Midbrain (tissue), 1 donor: Measurements from ENCODE around the gene HOXD9.

ENCODE experiments used
- DNase-seq: peaks from one replicate; lab custom pipeline; 2025; lab: John Stamatoyannopoulos, UW

HOXD9 gene

DNA sequence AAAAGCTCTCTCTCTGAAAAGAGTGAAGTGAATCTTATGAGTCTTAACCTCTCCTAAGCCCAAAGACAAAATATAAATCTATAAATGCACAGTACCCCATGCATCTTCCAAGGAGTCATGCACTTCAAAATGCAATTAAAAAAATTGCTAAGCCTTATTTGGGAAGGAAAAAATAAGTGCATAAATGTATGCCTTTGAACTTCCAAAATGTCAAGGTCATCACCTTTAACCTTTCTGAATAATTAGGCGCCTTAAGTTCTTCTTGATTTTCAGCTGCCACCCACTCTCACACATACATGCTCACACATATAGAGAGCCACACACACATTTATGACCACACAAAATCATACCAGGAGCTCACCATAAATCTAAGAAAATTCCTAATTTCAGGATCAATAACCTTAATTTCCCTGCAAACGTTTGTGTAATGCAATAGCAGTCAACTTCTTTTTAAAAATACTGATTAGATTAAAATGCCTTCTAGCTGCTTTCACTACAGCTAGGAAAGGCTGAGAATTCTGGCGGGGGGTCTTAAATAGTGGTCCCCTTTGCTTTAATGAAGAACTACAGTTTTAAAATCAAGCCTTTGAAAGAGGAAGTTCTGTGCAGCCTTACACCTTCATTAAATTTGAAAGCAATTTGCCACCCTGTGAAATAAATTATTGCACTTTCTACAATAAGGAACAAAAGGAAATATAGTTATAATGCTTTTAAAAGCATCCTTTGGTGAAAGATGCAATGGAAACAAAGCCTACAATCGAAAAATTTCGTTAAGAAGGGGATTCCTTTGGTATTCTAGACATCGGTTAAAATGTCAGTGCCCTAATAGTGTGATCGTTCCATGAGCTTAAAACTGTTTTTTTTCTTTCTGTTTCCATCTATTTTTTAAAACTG is 11.9 kb upstream of the HOXD9 start:
- no peak for DNase-seq

DNA sequence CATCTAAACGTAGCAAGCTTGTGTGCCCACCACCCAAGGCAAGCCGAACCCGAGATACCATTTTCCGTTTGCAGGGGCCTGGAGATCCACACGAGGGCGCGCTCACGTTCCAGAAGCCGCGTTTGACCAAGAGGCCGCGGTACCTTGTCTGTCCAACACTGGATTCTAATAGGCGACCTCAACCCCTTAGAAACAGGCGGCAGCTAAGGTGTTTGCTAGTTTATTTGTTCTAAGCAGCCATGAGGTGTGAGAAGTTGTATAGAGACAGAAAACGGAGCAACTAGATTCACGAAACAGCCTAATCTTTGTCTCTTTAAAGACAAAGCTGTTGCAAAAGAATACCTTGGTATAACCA is 11.2 kb upstream of the HOXD9 start:
- DNase-seq, result no peak

DNA sequence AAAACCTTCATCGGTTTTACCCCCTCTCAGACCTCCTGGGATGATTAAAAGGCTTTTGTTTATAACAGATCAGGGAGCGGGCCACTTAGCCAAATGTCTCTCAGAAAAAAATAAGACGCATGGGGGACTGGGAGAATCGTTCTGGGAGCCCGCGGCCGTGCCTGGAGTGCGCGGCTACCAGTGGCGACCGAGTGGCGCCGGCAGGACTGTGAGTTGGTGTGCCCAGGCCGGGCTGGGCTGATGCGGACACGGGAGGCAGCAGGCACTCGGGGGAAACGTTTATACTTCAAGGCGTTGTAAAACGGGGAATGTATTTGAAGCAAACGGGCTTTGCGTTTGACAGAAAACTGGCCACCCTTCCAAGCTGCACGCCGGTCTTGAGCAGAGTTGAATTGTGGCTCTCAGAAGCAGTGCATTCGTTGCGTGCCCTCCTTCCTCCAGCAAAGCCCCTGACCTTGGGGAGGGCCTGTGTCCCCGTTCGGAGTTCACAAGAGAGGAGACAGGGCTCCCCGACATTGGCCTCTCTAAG is 10.6 kb upstream of the HOXD9 start:
- no peak for DNase-seq

DNA sequence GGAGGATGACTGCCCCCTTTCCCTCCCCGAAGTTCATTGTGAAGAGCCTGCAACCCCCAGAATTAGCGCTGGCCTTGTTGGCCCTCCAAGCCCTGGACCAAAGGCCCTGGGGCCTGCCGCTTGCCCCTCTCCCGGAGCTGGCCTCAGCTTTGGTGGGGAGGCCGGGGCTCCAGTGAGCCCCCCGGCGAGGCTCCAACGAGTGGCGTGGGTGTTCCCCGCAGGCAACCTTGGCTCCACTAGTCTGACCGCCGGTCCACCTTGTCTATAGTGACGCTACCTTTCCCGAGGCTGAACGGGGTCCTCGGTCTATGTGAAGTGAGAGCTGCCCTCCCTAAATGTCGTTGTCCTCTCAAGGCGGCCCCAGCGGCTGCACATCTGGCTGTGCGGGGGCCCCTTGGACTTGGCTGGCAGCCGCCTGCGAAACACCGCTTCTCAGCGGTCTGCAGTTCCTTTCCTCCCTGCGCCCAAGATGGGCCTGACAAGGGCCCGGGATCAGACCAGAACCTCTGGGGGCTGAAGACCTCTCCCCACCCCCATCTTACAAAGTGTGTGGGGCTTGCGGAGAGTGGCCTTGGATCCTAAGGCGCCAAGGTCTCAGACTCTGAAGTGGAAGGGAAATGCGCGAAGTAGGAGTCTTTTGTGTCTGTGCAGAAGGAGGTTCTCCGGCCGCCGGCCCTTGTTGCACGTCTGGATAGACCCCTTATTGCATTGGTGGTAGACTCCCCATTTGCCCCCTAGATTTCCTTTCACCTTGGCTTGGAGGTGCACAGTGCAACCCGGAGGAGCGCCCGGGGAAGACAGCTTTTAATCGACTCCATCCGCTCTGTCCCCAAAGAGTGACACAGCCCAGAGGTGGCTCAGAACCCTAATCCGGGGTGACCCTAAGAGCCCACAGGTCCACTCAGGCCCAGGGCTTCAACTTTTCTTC is 9.9 kb upstream of the HOXD9 start:
- DNase-seq, result no peak

DNA sequence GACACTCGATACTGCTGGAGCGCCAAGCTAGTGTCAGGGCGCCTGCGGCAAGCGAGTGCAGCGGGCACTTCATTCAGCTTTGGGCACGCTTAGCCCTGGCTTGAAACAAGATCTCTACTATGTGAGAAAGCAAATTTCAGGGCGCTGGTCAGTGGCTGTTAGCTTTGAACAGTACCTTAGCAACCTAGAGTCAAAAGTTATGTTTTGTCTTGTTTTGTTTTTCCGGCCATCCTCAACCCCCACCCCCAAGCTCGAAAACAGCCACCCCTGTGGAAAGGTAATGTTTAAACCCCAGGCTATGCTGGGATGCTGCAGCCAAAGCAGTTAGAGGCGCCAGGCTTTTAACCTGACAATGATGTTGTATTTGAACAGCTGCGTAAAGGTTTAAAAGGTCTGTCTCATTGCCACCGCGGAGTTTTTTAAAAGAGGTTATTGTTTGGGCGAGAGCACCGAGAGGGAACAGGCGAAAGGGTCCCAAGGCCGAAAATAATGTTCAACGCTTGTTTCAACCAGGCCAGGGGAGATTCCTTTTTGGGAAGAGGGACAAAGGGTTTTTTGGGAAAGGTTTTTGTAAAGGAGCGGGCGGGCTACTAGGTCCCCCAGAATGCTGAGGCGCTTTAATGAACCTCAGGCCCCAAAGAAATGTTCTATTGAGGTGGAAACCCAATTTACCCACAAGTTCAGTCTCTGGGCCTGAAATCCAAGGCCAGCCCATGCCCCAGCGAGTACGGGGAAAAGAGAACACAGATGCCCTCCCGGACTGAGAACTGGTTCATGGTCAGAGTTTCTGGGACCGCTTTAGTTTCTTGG is 8.2 kb upstream of the HOXD9 start:
- no peak for DNase-seq

DNA sequence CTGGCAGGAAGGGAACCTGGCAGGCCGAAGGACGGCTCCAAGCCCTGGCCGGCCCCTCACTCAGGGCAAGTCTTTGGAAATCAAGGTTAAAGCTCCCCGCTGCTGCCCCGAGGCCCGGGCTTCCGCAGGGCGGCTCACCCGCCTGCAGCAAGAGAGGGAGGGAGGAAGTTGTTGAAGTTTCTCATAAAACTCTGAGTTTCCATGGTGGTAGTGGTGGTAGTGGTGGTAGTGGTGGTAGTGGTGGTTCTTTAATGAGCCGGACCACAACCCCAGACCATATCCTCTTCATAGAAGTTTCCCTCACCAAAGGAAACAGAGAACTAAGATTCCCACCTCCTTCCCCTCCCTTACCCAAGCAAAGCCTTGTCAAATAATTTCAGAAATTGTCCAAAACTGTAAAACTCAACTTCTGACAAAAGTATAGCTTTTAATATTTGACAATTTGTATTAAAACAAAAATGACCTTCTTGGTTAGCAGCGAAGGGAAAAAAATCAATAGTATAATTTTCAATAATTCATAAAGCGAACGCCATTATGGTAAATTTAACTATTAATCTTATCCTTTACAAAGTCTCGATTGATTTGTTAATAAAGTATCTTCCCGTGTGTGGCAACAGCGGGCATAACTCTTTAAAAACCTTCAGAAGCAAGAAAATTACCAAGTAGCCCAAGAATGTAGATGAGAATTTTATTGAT is 7.4 kb upstream of the HOXD9 start:
- no peak for DNase-seq

DNA sequence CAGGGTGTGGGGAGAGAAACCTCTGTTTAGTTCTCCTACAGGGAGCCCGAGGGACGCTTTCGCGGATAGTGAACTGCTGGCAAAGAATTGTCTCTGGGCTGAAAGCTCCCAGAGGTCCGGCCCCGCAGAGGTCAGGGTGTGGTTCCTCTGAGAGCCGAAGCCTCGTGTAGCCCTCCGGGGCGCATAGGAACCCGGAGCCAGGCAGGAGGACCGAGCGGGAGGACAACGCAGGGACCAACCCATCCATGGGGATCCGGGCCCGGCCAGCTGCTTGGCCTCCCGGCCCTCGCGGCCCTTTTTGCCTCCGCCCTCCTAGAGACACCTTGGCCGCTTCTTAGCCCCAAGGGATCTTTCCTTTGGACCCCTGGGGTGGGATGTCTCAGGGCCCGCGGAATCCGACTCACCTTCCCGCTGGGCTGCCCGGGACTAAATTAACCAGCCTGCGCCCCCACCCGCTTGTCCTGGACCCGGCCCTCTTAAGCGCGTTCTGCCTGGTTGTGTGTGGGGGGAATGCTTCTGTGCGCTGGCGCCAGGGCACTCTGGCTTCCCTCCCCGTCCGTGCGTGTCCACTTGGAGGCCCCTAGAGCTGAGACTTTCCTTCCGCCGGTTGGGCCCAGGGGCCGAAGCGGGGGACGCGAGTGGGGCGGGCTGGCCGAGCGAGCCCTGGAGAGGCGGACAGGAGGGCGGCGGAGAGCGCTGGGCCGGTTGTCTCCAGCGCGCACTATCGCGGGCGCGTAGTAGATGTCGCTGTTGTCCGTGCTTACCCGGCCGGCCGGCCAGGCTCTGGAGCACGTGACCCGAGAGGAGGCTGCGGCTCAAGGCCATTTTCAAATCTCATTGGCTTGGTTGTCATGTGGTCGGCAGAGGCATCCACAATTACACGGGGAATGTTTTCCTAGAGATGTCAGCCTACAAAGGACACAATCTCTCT is 6.4 kb upstream of the HOXD9 start, which contains the start of gene HOXD10:
TSS of gene HOXD10 (plus strand) at position 896 of the 931 bp plus-strand sequence. CDS start 56 bp downstream, outside the sequence.
- no peak for DNase-seq

DNA sequence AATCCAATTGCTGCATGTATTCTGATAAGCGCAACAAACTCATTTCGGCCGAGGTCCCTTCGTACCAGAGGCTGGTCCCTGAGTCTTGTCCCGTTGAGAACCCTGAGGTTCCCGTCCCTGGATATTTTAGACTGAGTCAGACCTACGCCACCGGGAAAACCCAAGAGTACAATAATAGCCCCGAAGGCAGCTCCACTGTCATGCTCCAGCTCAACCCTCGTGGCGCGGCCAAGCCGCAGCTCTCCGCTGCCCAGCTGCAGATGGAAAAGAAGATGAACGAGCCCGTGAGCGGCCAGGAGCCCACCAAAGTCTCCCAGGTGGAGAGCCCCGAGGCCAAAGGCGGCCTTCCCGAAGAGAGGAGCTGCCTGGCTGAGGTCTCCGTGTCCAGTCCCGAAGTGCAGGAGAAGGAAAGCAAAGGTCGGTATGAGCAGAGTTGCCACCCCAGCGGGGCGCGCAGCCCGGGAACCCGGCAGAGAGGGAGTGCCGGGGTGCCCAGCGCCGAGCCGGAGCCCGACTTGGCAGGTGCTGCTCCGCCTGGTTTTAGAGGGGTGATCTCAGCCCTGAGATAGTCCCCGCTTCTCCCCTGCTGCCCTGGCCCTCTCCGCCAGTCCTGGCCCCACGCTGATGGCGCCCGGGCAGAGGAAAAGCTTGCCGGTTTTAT is 5.2 kb upstream of the HOXD9 start:
- no peak for DNase-seq

DNA sequence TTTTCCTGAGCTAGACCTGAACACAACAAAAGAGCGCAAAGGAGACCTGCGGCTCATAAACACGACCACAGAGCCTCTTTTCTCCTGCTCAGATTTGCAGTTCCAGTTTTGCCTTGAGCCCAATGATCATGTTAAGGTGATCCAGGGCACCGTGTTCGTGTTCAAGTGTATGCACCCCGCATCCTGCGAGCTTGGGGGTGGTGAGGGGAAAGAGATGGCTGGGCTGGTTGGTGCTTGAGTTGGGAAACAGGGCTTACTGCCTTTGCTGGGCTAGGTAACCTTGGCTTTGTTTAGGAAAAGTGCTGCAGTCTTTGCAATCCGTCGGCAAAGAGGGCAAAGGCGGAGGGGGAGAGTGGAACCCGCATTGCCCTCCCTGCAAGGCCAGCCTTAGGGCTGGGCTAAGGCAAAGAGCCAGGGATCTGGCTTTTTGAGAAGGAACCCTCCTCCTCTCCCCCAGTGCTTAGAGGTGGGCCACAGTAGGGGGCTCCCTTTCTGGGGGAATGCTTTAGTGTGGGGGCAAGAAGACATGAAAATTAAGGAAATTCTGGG is 4.6 kb upstream of the HOXD9 start:
- no peak for DNase-seq

DNA sequence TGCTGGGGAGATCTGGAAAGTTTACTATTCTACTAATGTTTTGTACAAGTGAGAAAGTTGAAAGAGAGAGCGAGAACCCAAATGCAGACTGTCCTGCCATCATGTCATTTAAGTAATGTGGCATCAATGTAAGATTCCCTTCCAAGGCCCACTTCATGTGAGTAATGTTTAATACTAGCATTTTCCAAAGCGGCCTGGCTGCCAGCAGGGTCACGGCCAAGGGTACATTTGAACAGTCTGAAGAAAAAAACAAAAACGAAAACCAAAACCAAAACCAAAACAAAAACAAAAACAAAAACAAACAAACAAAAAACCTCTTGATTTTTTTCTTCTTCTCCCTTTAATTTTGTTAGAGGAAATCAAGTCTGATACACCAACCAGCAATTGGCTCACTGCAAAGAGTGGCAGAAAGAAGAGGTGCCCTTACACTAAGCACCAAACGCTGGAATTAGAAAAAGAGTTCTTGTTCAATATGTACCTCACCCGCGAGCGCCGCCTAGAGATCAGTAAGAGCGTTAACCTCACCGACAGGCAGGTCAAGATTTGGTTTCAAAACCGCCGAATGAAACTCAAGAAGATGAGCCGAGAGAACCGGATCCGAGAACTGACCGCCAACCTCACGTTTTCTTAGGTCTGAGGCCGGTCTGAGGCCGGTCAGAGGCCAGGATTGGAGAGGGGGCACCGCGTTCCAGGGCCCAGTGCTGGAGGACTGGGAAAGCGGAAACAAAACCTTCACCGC is 3.7 kb upstream of the HOXD9 start:
- no peak for DNase-seq

DNA sequence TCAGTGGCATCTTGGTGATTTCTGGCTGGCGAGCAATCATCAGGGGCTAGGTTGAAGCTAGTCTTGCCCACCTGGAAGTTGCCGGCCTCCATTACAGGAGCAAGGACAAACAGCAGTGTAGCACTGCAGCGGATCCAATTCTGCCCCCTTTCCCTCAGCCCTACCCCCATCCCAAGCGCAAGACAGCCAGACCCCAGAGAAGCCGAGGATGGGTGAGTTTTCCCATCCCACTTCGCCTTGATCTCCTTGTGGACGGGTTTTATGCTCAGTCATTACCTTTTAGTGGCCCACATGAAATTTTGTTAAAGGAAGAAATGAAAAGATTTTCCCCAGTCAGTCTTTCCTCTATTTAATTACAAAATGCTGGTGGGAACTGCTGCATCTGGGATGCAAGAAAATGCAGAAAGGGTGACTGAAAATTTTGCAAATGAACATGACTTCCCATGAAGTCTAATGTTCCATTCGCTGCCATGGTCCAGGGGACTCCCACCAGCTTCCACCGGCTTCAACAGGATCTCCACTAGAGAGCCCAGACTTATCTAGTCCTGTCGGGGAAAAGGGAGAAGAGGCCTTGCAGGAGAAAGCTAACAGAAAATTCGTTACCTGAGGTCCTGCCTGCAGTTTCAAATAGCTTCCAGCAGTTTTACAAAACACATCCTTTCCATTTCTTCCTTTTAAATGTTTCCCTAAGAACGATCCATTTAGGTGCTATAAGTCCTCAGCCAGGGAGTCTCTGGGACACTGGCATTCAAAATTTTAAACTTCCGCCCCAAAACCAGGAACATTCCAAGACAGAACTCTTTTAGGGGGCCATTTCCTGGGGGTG is 1.9 kb upstream of the HOXD9 start:
- no peak for DNase-seq

DNA sequence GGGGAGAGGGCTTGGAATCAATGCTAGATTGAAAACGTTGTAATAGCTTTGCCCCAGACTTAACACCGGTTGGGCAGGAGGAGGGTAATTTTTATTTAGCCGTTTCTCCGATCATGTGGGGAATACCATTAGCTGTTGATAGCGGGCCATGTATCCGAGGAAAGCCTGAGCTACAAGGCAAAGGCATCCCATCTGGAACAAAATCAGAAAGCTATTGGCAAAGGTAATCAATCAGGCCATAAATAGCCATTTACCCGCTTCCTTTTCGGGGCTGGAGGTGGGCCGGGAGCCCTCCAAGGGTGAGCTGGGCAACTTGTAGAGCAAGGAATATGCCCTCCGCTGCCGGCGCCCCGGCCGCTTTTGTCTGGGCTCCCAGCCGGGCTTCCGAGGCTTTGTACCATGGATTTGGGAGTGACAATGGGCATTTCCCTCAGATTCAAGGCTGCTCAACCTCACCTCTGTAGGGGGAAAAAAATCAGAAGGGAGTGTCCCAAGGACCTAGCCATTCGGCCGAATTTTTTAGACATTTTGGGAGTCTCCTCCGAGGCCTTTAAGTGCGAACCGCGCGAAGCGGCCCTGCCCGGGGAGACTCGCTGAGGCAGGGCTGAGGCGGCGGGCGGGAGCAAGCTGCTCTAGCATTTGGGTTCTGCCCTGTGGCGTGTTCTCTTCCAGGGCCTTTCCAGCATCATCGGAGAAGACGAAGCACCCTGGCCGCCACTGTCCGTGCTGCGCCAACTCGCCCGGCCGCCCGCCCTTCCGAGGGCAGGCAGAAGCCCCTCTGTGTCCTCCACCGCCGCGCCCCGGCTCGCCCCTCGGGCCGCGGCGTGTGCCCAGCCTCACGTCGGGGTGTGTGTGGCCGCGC is 1.1 kb upstream of the HOXD9 start:
- no peak for DNase-seq

DNA sequence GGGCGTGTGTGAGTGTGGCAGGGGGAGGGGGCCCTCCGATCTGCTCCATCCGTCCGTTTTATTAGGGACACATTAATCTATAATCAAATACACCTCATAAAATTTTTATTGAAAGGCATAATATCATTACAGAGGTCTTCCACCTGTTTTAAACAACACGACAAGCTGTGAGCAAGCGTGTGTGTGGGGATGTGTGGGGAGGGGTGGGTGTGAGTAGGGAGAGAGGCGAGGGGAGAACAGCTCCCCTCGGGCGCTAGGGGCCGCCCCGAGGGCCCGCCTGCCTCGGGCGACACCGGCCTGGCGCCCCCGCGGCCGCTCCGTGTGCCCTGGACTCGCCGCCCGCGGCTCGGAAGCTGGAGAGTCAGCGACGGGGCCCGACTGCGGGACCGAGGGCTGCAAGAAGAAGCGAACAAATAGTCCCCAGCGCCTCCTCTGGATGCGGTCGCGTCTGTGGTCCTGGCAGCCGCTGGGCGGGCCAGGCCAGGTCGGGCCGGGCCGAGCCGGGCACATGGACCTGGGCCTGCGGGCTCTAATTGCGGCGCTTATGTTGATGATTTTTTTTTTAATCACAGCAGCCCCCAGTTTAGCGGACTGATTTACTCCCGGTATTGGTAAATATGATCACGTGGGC is 352 bp upstream of the HOXD9 start:
- no peak for DNase-seq

DNA sequence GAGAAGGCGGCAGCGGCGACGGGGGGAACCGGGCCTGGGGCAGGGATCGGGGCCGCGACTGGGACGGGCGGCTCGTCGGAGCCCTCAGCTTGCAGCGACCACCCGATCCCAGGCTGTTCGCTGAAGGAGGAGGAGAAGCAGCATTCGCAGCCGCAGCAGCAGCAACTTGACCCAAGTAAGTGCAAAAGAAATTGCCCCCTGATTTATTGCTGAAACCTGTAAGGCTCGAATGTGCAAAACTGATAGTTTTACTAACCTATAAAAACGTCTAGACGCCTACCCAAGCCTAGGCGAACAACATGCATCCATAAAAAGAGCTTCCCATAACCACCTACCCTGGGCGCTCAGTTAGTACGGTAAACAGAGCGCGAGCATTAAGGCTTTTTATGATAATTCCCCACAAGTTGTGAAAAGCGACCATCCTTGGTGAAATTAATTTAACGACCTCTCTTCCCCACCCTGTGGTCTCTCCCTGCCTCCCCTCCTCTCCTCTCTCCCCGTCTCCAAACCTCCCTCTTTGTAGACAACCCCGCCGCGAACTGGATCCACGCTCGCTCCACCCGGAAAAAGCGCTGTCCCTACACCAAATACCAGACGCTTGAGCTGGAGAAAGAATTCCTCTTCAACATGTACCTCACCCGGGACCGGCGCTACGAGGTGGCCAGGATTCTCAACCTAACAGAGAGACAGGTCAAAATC is 1.0 kb downstream of the HOXD9 start:
- DNase-seq, result no peak
